Transverse colon (tissue), 3 donors: ENCODE results near the gene CDKN2B-AS1.

Source experiments
- POLR2A ChIP-seq: fragments of 450-650 bp; IDR thresholded peaks from one replicate; pipeline ENCODE4 v1.6.1; 2016; ENCODE audit warnings: antibody characterized with exemption, mild to moderate bottlenecking, moderate library complexity
- TF ChIP-seq, protein P1 (sequence below), 5 experiments: fragments of 200-600 bp in 3 of 5; fragments of 450-650 bp in 2 of 5; sonication (generic) in 3 of 5; IDR thresholded peaks; 1 replicate in 2 of 5; 2 replicates in 3 of 5; pipeline ENCODE4 v1.5.1; 2016 to 2017; ENCODE audit warnings: antibody characterized with exemption in 5 of 5, inconsistent platforms in 3 of 5, mild to moderate bottlenecking in 2 of 5, moderate library complexity in 1 of 5

DNA sequence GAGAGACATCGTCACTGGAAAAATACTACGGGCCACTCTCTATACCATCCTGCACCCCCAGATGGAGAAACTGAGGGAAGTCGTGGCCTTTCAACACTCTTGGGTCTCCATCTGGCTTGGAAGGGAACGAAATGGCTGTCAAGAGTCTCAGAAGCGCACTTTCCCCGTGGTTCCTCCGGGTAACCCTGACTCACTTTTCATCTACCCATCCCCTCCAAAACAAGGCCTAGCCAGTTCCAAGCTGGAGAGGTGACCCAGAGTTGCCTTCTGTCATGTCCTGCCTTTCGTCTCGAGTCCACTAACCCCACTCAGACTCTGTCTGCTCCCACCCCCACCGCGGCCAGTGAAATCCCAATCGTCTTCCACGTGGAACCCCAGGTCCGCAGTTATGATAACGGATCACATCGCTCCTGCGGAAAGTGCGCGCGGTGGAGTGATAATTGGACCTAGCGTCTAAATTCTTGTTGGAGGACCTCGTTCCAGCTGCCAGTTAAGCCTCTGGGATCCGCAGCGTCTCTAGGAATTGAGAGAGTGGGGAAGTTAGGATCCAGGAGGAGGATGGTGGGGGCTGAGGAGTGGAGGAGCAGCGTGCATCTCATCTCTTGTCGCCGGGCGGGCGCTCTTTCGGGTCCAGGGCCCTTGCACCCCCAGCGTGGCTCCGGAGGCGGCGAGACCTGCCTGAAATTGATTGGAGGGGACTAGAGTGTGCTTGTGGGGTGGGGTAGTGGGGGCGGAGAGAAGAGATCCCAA, 5.0 kb upstream of the CDKN2B-AS1 start:
- TF ChIP-seq, protein P1, sequence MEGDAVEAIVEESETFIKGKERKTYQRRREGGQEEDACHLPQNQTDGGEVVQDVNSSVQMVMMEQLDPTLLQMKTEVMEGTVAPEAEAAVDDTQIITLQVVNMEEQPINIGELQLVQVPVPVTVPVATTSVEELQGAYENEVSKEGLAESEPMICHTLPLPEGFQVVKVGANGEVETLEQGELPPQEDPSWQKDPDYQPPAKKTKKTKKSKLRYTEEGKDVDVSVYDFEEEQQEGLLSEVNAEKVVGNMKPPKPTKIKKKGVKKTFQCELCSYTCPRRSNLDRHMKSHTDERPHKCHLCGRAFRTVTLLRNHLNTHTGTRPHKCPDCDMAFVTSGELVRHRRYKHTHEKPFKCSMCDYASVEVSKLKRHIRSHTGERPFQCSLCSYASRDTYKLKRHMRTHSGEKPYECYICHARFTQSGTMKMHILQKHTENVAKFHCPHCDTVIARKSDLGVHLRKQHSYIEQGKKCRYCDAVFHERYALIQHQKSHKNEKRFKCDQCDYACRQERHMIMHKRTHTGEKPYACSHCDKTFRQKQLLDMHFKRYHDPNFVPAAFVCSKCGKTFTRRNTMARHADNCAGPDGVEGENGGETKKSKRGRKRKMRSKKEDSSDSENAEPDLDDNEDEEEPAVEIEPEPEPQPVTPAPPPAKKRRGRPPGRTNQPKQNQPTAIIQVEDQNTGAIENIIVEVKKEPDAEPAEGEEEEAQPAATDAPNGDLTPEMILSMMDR (IDR thresholded peaks at IDR 0.05): no peak
- no peak for TF ChIP-seq POLR2A
